ENCODE data around the gene EMC9.

- TF ChIP-seq, protein P1, sequence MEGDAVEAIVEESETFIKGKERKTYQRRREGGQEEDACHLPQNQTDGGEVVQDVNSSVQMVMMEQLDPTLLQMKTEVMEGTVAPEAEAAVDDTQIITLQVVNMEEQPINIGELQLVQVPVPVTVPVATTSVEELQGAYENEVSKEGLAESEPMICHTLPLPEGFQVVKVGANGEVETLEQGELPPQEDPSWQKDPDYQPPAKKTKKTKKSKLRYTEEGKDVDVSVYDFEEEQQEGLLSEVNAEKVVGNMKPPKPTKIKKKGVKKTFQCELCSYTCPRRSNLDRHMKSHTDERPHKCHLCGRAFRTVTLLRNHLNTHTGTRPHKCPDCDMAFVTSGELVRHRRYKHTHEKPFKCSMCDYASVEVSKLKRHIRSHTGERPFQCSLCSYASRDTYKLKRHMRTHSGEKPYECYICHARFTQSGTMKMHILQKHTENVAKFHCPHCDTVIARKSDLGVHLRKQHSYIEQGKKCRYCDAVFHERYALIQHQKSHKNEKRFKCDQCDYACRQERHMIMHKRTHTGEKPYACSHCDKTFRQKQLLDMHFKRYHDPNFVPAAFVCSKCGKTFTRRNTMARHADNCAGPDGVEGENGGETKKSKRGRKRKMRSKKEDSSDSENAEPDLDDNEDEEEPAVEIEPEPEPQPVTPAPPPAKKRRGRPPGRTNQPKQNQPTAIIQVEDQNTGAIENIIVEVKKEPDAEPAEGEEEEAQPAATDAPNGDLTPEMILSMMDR (IDR thresholded peaks at IDR 0.05), result no peak
- TF ChIP-seq POLR2A (IDR thresholded peaks at IDR 0.05), result no peak
- peak in 1 of 2 donors; percentile 27 for TF ChIP-seq POLR2AphosphoS5 (IDR thresholded peaks at IDR 0.05; ENCODE audit: insufficient read depth in 1 of 2, low read depth in 1 of 2)
These were observed 38.0 kb upstream of the EMC9 start for GRCh38 chr14:24179294-24179960.

Measured in vagina (tissue), 2 donors.